Neural progenitor cell (in vitro differentiated cells): ENCODE measurements around the gene ITM2C. TPM values are rescaled to one million over a fixed set of nuclear protein-coding genes. Genes with fewer than 3 reads are reported as not detected.

Source experiments
- DNase-seq: peaks from one replicate; pipeline ENCODE4 v3.0.0-alpha.2; 2016; ENCODE audit warnings: low spot score
- H2AFZ ChIP-seq: fragments of 200-600 bp; sonication (generic); replicated peaks from 2 replicates; pipeline ENCODE4 v1.6.1; 2016; ENCODE audit warnings: antibody characterized with exemption
- H3F3A ChIP-seq: fragments of 200-600 bp; sonication (generic); 2 replicates; pipeline ENCODE4 v1.6.1; 2016; ENCODE audit warnings: antibody characterized with exemption, low read depth
- H3K27ac ChIP-seq: fragments of 200-600 bp; sonication (generic); 2 replicates; pipeline ENCODE4 v1.5.1; 2016; ENCODE audit warnings: mild to moderate bottlenecking
- H3K27me3 ChIP-seq: fragments of 200-600 bp; sonication (generic); 2 replicates; pipeline ENCODE4 v1.6.1; 2016; ENCODE audit warnings: mild to moderate bottlenecking, moderate library complexity
- H3K36me3 ChIP-seq: fragments of 200-600 bp; sonication (generic); 2 replicates; pipeline ENCODE4 v1.5.1; 2016
- H3K4me1 ChIP-seq: fragments of 200-600 bp; sonication (generic); 2 replicates; pipeline ENCODE4 v1.6.1; 2016; ENCODE audit warnings: mixed run types
- H3K4me2 ChIP-seq: fragments of 200-600 bp; sonication (generic); 2 replicates; pipeline ENCODE4 v1.6.1; 2016
- H3K4me3 ChIP-seq: fragments of 200-600 bp; sonication (generic); 2 replicates; pipeline ENCODE4 v1.5.1; 2016
- H3K79me2 ChIP-seq: fragments of 200-600 bp; sonication (generic); 2 replicates; pipeline ENCODE4 v1.6.1; 2016; ENCODE audit warnings: low read depth
- H3K9ac ChIP-seq: fragments of 200-600 bp; sonication (generic); 2 replicates; pipeline ENCODE4 v1.6.1; 2016
- H3K9me3 ChIP-seq: fragments of 200-600 bp; sonication (generic); 2 replicates; pipeline ENCODE4 v1.5.1; 2016; ENCODE audit warnings: low read depth
- H4K20me1 ChIP-seq: fragments of 200-600 bp; sonication (generic); 2 replicates; pipeline ENCODE4 v1.6.1; 2016; ENCODE audit warnings: low read depth
- H3K27ac Mint-ChIP-seq: 3 replicates; pipeline ENCODE4 v1.8.0; 2021; ENCODE audit warnings: mixed read lengths
- H3K27me3 Mint-ChIP-seq: 2 replicates; pipeline ENCODE4 v1.8.0; 2022; ENCODE audit warnings: low read depth, mild to moderate bottlenecking, inconsistent platforms, moderate library complexity, mixed read lengths; ENCODE audit not compliant: insufficient read depth
- H3K36me3 Mint-ChIP-seq: 3 replicates; pipeline ENCODE4 v1.8.0; 2021; ENCODE audit warnings: mixed read lengths
- H3K4me1 Mint-ChIP-seq: 3 replicates; pipeline ENCODE4 v1.8.0; 2021; ENCODE audit warnings: mixed read lengths
- H3K4me3 Mint-ChIP-seq: 3 replicates; pipeline ENCODE4 v1.8.0; 2021; ENCODE audit warnings: mild to moderate bottlenecking, moderate library complexity, mixed read lengths
- H3K9me3 Mint-ChIP-seq: 3 replicates; pipeline ENCODE4 v1.8.0; 2020; ENCODE audit warnings: mixed read lengths
- CTCF ChIP-seq: fragments of 200-600 bp; sonication (generic); IDR thresholded peaks from 2 replicates; pipeline ENCODE4 v1.5.1; 2017; ENCODE audit warnings: antibody characterized with exemption, mild to moderate bottlenecking
- EZH2 ChIP-seq: fragments of 200-600 bp; sonication (generic); IDR thresholded peaks from 2 replicates; pipeline ENCODE4 v1.6.1; 2017; ENCODE audit warnings: antibody characterized with exemption, mild to moderate bottlenecking, moderate library complexity
- EZH2phosphoT487 ChIP-seq: fragments of 200-600 bp; sonication (generic); IDR thresholded peaks from 2 replicates; pipeline ENCODE4 v1.6.1; 2017; ENCODE audit warnings: antibody characterized with exemption
- total RNA-seq: library from RNA; depleted of rRNA; stranded (reverse); fragments of >200 nt; gene quantifications from 2 replicates; pipeline ENCODE4 v1.2.3, GENCODE V29; 2015; ENCODE audit warnings: low replicate concordance

ITM2C gene
- total RNA-seq, 1 donor from 2014 or later, result 84.6 TPM

- Mint-ChIP-seq H3K4me1 (peaks cover 57% of the 10 kb centered on the region), H3K4me3 (no peak overlapping the region), H3K9me3 (peaks cover 8% of the 10 kb centered on the region), H3K27ac (peak overlapping the region; percentile 5), H3K27me3 (peaks cover 16% of the 10 kb centered on the region), H3K36me3 (no peaks in the 10 kb centered on the region)
- Histone ChIP-seq H3K9me3 (no peaks in the 10 kb centered on the region), H4K20me1 (no peaks in the 10 kb centered on the region), H2AFZ (no peak overlapping the region), H3K27ac (no peak overlapping the region), H3K9ac (no peak overlapping the region), H3K27me3 (peaks cover 2% of the 10 kb centered on the region), H3K79me2 (no peaks in the 10 kb centered on the region), H3K4me2 (no peak overlapping the region), H3K4me3 (no peak overlapping the region), H3F3A (no peaks in the 10 kb centered on the region), H3K36me3 (no peaks in the 10 kb centered on the region), H3K4me1 (peaks cover 7% of the 10 kb centered on the region)
- TF ChIP-seq CTCF, result no peak
- TF ChIP-seq EZH2, result no peak
- no peak for TF ChIP-seq EZH2phosphoT487
- DNase-seq, result no peak
Observed at GRCh38 chr2:230910546-230911177, 45.9 kb downstream of the ITM2C start.

GRCh38 chr2:230912046-230912445 lies 47.3 kb downstream of the ITM2C start:
- Histone ChIP-seq H3K36me3 (no peaks in the 10 kb centered on the region), H2AFZ (no peak overlapping the region), H3K4me3 (no peak overlapping the region), H3K4me1 (peaks cover 5% of the 10 kb centered on the region), H3K27me3 (no peaks in the 10 kb centered on the region), H3K9ac (no peak overlapping the region), H3K27ac (no peak overlapping the region), H3K4me2 (no peak overlapping the region), H3F3A (no peaks in the 10 kb centered on the region), H3K9me3 (no peaks in the 10 kb centered on the region), H3K79me2 (no peaks in the 10 kb centered on the region), H4K20me1 (no peaks in the 10 kb centered on the region)
- no peak for DNase-seq
- Mint-ChIP-seq H3K27ac (no peak overlapping the region), H3K4me1 (peaks cover 57% of the 10 kb centered on the region), H3K36me3 (no peaks in the 10 kb centered on the region), H3K9me3 (peaks cover 8% of the 10 kb centered on the region), H3K27me3 (peaks cover 8% of the 10 kb centered on the region), H3K4me3 (no peak overlapping the region)
- TF ChIP-seq EZH2 (no peak), CTCF (no peak), EZH2phosphoT487 (no peak)

GRCh38 chr2:230912724-230913123 lies 48.0 kb downstream of the ITM2C start:
- Mint-ChIP-seq H3K27ac (no peak overlapping the region), H3K4me3 (no peak overlapping the region), H3K4me1 (peaks cover 52% of the 10 kb centered on the region), H3K27me3 (peaks cover 6% of the 10 kb centered on the region), H3K36me3 (no peaks in the 10 kb centered on the region), H3K9me3 (peaks cover 6% of the 10 kb centered on the region)
- no peak overlapping the region for H3K4me3 ChIP-seq
- H2AFZ ChIP-seq, result no peak overlapping the region
- H3K9ac ChIP-seq, result no peak overlapping the region
- H3K79me2 ChIP-seq, result no peaks in the 10 kb centered on the region
- H3K9me3 ChIP-seq, result no peaks in the 10 kb centered on the region
- DNase-seq, result no peak
- H3K27ac ChIP-seq, result no peak overlapping the region
- no peaks in the 10 kb centered on the region for H3K36me3 ChIP-seq
- TF ChIP-seq EZH2phosphoT487 (no peak), EZH2 (no peak), CTCF (no peak)
- H3F3A ChIP-seq, result no peaks in the 10 kb centered on the region
- H4K20me1 ChIP-seq, result no peaks in the 10 kb centered on the region
- no peaks in the 10 kb centered on the region for H3K27me3 ChIP-seq
- no peak overlapping the region for H3K4me2 ChIP-seq
- peaks cover 5% of the 10 kb centered on the region for H3K4me1 ChIP-seq
